H9 (cell line): Measurements from ENCODE around the gene DOCK2. TPM values are rescaled to one million over a fixed set of nuclear protein-coding genes. Genes with fewer than 3 reads are reported as not detected.

Experiments
- DNase-seq: peaks from one replicate; pipeline ENCODE4 v3.0.0-alpha.2; 2017
- H2AFZ ChIP-seq: one replicate; pipeline ENCODE4 v1.6.1; 2013; ENCODE audit warnings: mild to moderate bottlenecking, low read length, control low read depth, moderate library complexity
- H2AK5ac ChIP-seq: 2 replicates; pipeline ENCODE4 v1.6.1; 2013; ENCODE audit warnings: low read length, control low read depth, mixed read lengths; ENCODE audit not compliant: insufficient read length
- H2BK120ac ChIP-seq: one replicate; pipeline ENCODE4 v1.6.1; 2013; ENCODE audit warnings: low read depth, mild to moderate bottlenecking, low read length, control low read depth, inconsistent platforms; ENCODE audit not compliant: poor library complexity, severe bottlenecking
- H2BK12ac ChIP-seq: 2 replicates; pipeline ENCODE4 v1.6.1; 2013; ENCODE audit warnings: low read length, control low read depth, mixed read lengths, low read depth; ENCODE audit not compliant: insufficient read length
- H2BK15ac ChIP-seq: 2 replicates; pipeline ENCODE4 v1.6.1; 2013; ENCODE audit warnings: low read depth, low read length, control low read depth
- H2BK20ac ChIP-seq: one replicate; pipeline ENCODE4 v1.6.1; 2013; ENCODE audit warnings: low read depth, mild to moderate bottlenecking, low read length, control low read depth, inconsistent platforms; ENCODE audit not compliant: poor library complexity, severe bottlenecking
- H2BK5ac ChIP-seq: 2 replicates; pipeline ENCODE4 v1.6.1; 2013; ENCODE audit warnings: low read length, control low read depth, mixed read lengths; ENCODE audit not compliant: insufficient read length
- H3K14ac ChIP-seq: 2 replicates; pipeline ENCODE4 v1.6.1; 2013; ENCODE audit warnings: low read length, control low read depth; ENCODE audit not compliant: insufficient read depth
- H3K18ac ChIP-seq: 2 replicates; pipeline ENCODE4 v1.6.1; 2013; ENCODE audit warnings: low read depth, mild to moderate bottlenecking, mixed read lengths, low read length, control low read depth; ENCODE audit not compliant: insufficient read length
- H3K23ac ChIP-seq: 2 replicates; pipeline ENCODE4 v1.6.1; 2013; ENCODE audit warnings: low read length, control low read depth, mixed read lengths, low read depth; ENCODE audit not compliant: insufficient read length
- H3K23me2 ChIP-seq: 2 replicates; pipeline ENCODE4 v1.6.1; 2013; ENCODE audit warnings: low read depth, mild to moderate bottlenecking, mixed read lengths, low read length, control low read depth; ENCODE audit not compliant: insufficient read length, poor library complexity, severe bottlenecking
- H3K27ac ChIP-seq: 2 replicates; pipeline ENCODE4 v1.5.1; 2013; ENCODE audit warnings: low read length, control low read depth, mixed read lengths, low read depth; ENCODE audit not compliant: insufficient read length
- H3K27me3 ChIP-seq: 2 replicates; pipeline ENCODE4 v1.6.1; 2013; ENCODE audit warnings: low read length, control low read depth, inconsistent platforms; ENCODE audit not compliant: insufficient read depth
- H3K4ac ChIP-seq: 2 replicates; pipeline ENCODE4 v1.6.1; 2013; ENCODE audit warnings: low read depth, mild to moderate bottlenecking, control low read depth, inconsistent platforms, low read length, moderate library complexity
- H3K4me1 ChIP-seq: 2 replicates; pipeline ENCODE4 v1.6.1; 2013; ENCODE audit warnings: low read length, control low read depth, inconsistent platforms; ENCODE audit not compliant: insufficient read depth
- H3K4me2 ChIP-seq: 2 replicates; pipeline ENCODE4 v1.6.1; 2013; ENCODE audit warnings: low read length, control low read depth, mixed read lengths; ENCODE audit not compliant: insufficient read length, insufficient read depth
- H3K56ac ChIP-seq: 2 replicates; pipeline ENCODE4 v1.6.1; 2013; ENCODE audit warnings: low read depth, mild to moderate bottlenecking, mixed read lengths, low read length, control low read depth; ENCODE audit not compliant: insufficient read length
- H3K79me1 ChIP-seq: 2 replicates; pipeline ENCODE4 v1.6.1; 2013; ENCODE audit warnings: low read depth, mild to moderate bottlenecking, moderate library complexity, low read length, control low read depth, inconsistent platforms; ENCODE audit not compliant: insufficient read depth, poor library complexity, severe bottlenecking
- H3K79me2 ChIP-seq: 2 replicates; pipeline ENCODE4 v1.6.1; 2013; ENCODE audit warnings: low read length, control low read depth, inconsistent platforms; ENCODE audit not compliant: insufficient read depth
- H3K9ac ChIP-seq: 2 replicates; pipeline ENCODE4 v1.6.1; 2013; ENCODE audit warnings: low read length, control low read depth, mixed read lengths; ENCODE audit not compliant: insufficient read length; ENCODE audit errors: extremely low read depth
- H3K9me3 ChIP-seq: one replicate; pipeline ENCODE4 v1.6.1; 2013; ENCODE audit warnings: low read depth, low read length, inconsistent platforms; ENCODE audit not compliant: control insufficient read depth
- H3T11ph ChIP-seq: one replicate; pipeline ENCODE4 v1.6.1; 2013; ENCODE audit warnings: mild to moderate bottlenecking, low read length, control low read depth, inconsistent platforms
- H4K20me1 ChIP-seq: one replicate; pipeline ENCODE4 v1.6.1; 2013; ENCODE audit not compliant: control insufficient read depth, insufficient read length, insufficient read depth
- H4K5ac ChIP-seq: 2 replicates; pipeline ENCODE4 v1.6.1; 2013; ENCODE audit warnings: low read depth, mild to moderate bottlenecking, mixed read lengths, low read length, control low read depth; ENCODE audit not compliant: insufficient read length
- H4K8ac ChIP-seq: replicated peaks from 2 replicates; pipeline ENCODE4 v1.6.1; 2013; ENCODE audit warnings: low read length, control low read depth, mixed read lengths, low read depth; ENCODE audit not compliant: insufficient read length
- H4K91ac ChIP-seq: 2 replicates; pipeline ENCODE4 v1.6.1; 2013; ENCODE audit warnings: low read depth, mild to moderate bottlenecking, moderate library complexity, mixed read lengths, low read length, control low read depth; ENCODE audit not compliant: insufficient read length
- H3K27ac Mint-ChIP-seq, 3 experiments: 2 replicates in 2 of 3; 3 replicates in 1 of 3; pipeline ENCODE4 v1.8.0; 2020 to 2021; ENCODE audit warnings: mixed read lengths in 3 of 3, mild to moderate bottlenecking in 1 of 3, moderate library complexity in 1 of 3
- H3K27me3 Mint-ChIP-seq: 2 replicates; pipeline ENCODE4 v1.8.0; 2021; ENCODE audit warnings: low read depth, mild to moderate bottlenecking, moderate library complexity, mixed read lengths
- H3K36me3 Mint-ChIP-seq, 3 experiments: 2 replicates in 2 of 3; 3 replicates in 1 of 3; pipeline ENCODE4 v1.8.0; 2020 to 2021; ENCODE audit warnings: low read depth in 3 of 3, mixed read lengths in 3 of 3; ENCODE audit not compliant: insufficient read depth in 1 of 3
- H3K4me1 Mint-ChIP-seq, 2 experiments: 2 replicates each; pipeline ENCODE4 v1.8.0; 2020; ENCODE audit warnings: mixed read lengths in 2 of 2
- H3K4me3 Mint-ChIP-seq, 2 experiments: 2 replicates in 1 of 2; 3 replicates in 1 of 2; pipeline ENCODE4 v1.8.0; 2020 to 2021; ENCODE audit warnings: mild to moderate bottlenecking in 2 of 2, mixed read lengths in 2 of 2, moderate library complexity in 1 of 2
- H3K9me3 Mint-ChIP-seq, 2 experiments: 2 replicates in 1 of 2; 3 replicates in 1 of 2; pipeline ENCODE4 v1.8.0; 2020; ENCODE audit warnings: mild to moderate bottlenecking in 2 of 2, mixed read lengths in 2 of 2, moderate library complexity in 1 of 2
- CTCF ChIP-seq: fragments of 200-600 bp; sonication (generic); conservative IDR thresholded peaks from 3 replicates; pipeline ENCODE4 v1.8.0; 2021; ENCODE audit warnings: antibody characterized with exemption, mild to moderate bottlenecking
- total RNA-seq: library from RNA; stranded (reverse); gene quantifications from 2 replicates; pipeline ENCODE4 v1.2.1, GENCODE V29; 2021

DOCK2 gene
- total RNA-seq, 1 experiment from 2014 or later, result 7.8 TPM

GRCh38 chr5:169754737-169755136, 117.7 kb downstream of the DOCK2 start:
- H3K4me2 ChIP-seq, result no peak overlapping the region
- no peaks in the 10 kb centered on the region for H3K9me3 ChIP-seq
- no peaks in the 10 kb centered on the region for H3K79me1 ChIP-seq
- H3K27ac ChIP-seq, result no peak overlapping the region
- H3K4me1 Mint-ChIP-seq, result peaks cover 10 to 12% of the 10 kb centered on the region in 2 experiments
- no peak overlapping the region for H4K8ac ChIP-seq
- H3K4me1 ChIP-seq, result peaks cover 3% of the 10 kb centered on the region; the same call in 1 of the 2 replicates
- no peak for TF ChIP-seq CTCF
- no peak overlapping the region for H3K4ac ChIP-seq
- H3K56ac ChIP-seq, result no peak overlapping the region
- no peak overlapping the region for H2BK15ac ChIP-seq
- H3T11ph ChIP-seq, result no peak overlapping the region
- no peak overlapping the region for H2AFZ ChIP-seq
- H3K4me3 Mint-ChIP-seq, result no peak overlapping the region
- no peaks in the 10 kb centered on the region for H4K20me1 ChIP-seq
- H3K27me3 ChIP-seq, result no peaks in the 10 kb centered on the region
- H4K5ac ChIP-seq, result no peak overlapping the region
- no peak overlapping the region for H3K23ac ChIP-seq
- no peaks in the 10 kb centered on the region for H3K9me3 Mint-ChIP-seq
- no peaks in the 10 kb centered on the region for H3K79me2 ChIP-seq
- no peak overlapping the region for H3K14ac ChIP-seq
- H3K18ac ChIP-seq, result no peak overlapping the region
- no peaks in the 10 kb centered on the region for H3K23me2 ChIP-seq
- no peak overlapping the region for H2BK120ac ChIP-seq
- no peak overlapping the region for H2BK20ac ChIP-seq
- no peak overlapping the region for H3K27ac Mint-ChIP-seq
- no peak overlapping the region for H2BK5ac ChIP-seq
- no peaks in the 10 kb centered on the region for H3K36me3 Mint-ChIP-seq
- no peak overlapping the region for H4K91ac ChIP-seq
- H2AK5ac ChIP-seq, result no peak overlapping the region
- H3K27me3 Mint-ChIP-seq, result no peaks in the 10 kb centered on the region
- no peak overlapping the region for H2BK12ac ChIP-seq
- no peak for DNase-seq
- no peak overlapping the region for H3K9ac ChIP-seq
